GM23338 (cell line): ENCODE data around the gene EXOC4.

Experiments used
- CREB1 ChIP-seq: fragments of 250-450 bp; sonication (Bioruptor Pico); IDR thresholded peaks from 2 replicates; pipeline ENCODE4 v1.5.0; 2020; ENCODE audit warnings: low read depth, mild to moderate bottlenecking, moderate library complexity
- CTCF ChIP-seq, 2 experiments: fragments of 200-600 bp in 1 of 2; sonication (generic) in 1 of 2; conservative IDR thresholded peaks; 2 replicates each; pipeline versions ENCODE4 v1.5.1 to v1.6.1; 2016 to 2017; ENCODE audit warnings: antibody characterized with exemption in 2 of 2, low read depth in 2 of 2, mild to moderate bottlenecking in 2 of 2, moderate library complexity in 1 of 2
- ETS1 ChIP-seq: IDR thresholded peaks from 2 replicates; pipeline ENCODE4 v1.6.1; 2016; ENCODE audit warnings: antibody characterized with exemption
- EZH2 ChIP-seq: fragments of 200-600 bp; sonication (generic); IDR thresholded peaks from one replicate; pipeline ENCODE4 v1.8.0; 2017; ENCODE audit warnings: antibody characterized with exemption, mild to moderate bottlenecking, low read depth; ENCODE audit not compliant: unreplicated experiment
- EZH2phosphoT487 ChIP-seq: fragments of 200-600 bp; sonication (generic); IDR thresholded peaks from one replicate; pipeline ENCODE4 v1.8.1; 2018; ENCODE audit warnings: antibody characterized with exemption; ENCODE audit not compliant: unreplicated experiment
- JUNB ChIP-seq: IDR thresholded peaks from one replicate; pipeline ENCODE4 v1.6.1; 2016; ENCODE audit warnings: antibody characterized with exemption; ENCODE audit not compliant: unreplicated experiment
- NANOG ChIP-seq: IDR thresholded peaks from 2 replicates; pipeline ENCODE4 v1.6.1; 2016; ENCODE audit warnings: antibody characterized with exemption, borderline replicate concordance
- POLR2AphosphoS5 ChIP-seq: IDR thresholded peaks from 2 replicates; pipeline ENCODE4 v1.6.1; 2016; ENCODE audit warnings: antibody characterized with exemption, low read depth
- REST ChIP-seq: IDR thresholded peaks from one replicate; pipeline ENCODE4 v1.6.1; 2018; ENCODE audit warnings: antibody characterized with exemption; ENCODE audit not compliant: unreplicated experiment
- STAT1 ChIP-seq: IDR thresholded peaks from one replicate; pipeline ENCODE4 v1.6.1; 2016; ENCODE audit warnings: antibody characterized with exemption; ENCODE audit not compliant: unreplicated experiment
- ZNF114 ChIP-seq: fragments of 250-450 bp; sonication (Bioruptor Pico); IDR thresholded peaks from 2 replicates; pipeline ENCODE4 v1.5.0; 2020; ENCODE audit warnings: mild to moderate bottlenecking, moderate library complexity
- ZNF462 ChIP-seq: fragments of 250-450 bp; sonication (Bioruptor Pico); IDR thresholded peaks from 2 replicates; pipeline ENCODE4 v1.5.0; 2020; ENCODE audit warnings: mild to moderate bottlenecking, moderate library complexity

GRCh38 chr7:133931053-133931452 is 678.2 kb downstream of the EXOC4 start:
- TF ChIP-seq POLR2AphosphoS5 (no peak), CTCF (conservative IDR thresholded peaks at IDR 0.05; ENCODE audit: low read depth in 2 of 2) (no peak), STAT1 (no peak), REST (no peak), EZH2 (no peak), CREB1 (CRISPR knock-in tag) (no peak), JUNB (no peak), EZH2phosphoT487 (no peak), ETS1 (no peak), NANOG (no peak), ZNF462 (CRISPR knock-in tag) (no peak), ZNF114 (CRISPR knock-in tag) (no peak)
